CD4-positive, alpha-beta T cell treated with Interleukin-12 subunit alpha and Interleukin-12 subunit beta, for 1 hour (primary cell): Measurements from ENCODE around the gene CLCA2.

Experiments
- DNase-seq: peaks from one replicate; pipeline ENCODE4 v3.0.0-alpha.2; 2020

Gene CLCA2

DNA sequence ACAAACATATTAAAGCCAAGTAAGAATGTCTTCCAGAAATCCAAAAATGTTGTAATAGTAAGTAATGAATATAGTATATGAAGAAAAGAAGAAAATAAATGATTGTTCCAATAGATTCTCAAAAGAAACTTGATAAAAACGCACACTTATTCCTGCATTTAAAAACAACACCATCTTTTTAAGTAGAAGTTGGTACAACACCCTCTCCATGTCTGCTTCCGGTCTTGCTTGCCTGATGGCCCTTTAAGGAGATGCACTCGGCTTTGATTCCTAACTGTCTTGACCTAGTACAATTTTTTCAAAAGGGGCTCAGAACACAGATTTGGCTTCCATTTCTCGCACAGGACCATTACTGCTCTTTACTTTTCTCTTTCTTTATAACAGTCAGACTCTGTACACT is 53.7 kb downstream of the CLCA2 start:
- DNase-seq, result no peak

DNA sequence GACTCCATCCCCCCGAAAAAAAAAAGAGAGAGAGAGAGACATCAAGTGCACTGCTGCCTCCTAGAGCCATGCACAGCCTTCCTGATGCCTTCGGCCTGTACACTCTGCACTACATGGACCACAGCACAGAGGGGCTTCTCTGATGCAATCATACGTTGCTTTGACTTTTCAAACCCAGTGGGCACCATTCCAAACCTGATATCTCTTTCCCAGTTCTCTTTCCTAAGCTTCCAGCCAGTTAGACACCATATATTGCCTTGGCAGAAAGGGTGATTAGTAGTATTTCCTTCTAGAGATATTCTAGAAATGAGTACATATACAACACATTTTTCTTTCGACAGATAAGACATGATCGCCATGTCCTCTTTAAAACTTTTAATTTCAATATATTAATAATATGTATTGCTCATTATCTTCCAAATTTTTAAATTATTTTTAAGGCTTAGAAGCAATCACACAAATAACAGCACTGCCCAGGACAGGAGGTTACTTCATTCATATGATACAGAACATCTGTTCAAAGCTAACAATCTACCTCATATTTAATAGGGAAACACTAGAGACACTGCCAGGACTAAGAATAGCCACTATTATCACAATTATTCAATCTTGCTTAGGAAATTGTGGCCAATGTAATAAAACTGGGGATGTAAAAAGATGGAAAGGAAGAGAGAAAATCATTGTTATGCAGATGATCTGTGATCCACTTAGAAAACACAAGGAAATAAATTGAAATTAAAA is 54.6 kb downstream of the CLCA2 start:
- no peak for DNase-seq

DNA sequence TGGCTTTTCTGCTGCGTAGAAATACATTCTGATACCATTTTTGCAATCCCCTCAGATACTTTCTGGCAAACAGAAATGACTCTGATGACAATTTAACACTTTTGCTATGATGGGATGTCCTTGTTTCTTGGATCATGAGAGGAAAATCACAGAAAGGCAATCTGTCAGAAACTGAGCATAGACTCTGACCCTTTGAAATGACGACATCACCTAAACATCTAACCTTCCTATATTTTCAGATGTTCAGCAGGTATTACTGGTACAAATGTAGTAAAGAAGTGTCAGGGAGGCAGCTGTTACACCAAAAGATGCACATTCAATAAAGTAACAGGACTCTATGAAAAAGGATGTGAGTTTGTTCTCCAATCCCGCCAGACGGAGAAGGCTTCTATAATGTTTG is 58.0 kb downstream of the CLCA2 start:
- DNase-seq, result no peak

DNA sequence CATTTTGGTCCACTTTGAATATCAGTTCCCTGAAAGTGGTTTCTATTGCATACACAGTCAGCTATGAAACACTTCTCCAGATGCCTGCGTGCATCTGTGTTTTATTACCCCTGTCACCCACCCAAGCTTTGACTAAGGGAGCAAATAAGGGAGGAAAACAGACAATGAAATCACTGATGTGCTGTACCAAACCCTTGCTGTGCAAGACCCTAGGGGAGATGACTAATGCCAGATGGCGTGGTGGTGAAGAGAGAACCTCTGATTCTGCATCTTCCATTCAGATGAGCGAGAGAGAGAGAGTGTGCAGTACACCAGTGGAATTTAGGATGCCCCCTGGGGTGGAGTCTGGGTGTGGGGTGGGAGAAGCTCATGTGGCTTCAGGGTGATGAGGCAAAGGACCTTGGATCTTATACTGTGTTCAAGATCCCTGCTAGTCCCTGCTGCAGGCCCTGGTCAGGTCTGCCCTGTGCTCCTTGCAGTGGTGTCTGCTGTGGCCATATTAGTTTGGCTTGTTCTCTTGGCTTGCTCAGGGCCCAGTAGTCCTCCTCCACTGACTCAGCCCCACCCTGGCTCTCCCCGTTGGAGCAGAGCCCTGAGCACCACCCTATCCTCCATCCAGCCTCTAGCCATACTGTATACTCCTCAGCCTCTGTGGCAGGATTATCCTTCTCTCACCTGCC is 63.3 kb downstream of the CLCA2 start:
- DNase-seq, result no peak

DNA sequence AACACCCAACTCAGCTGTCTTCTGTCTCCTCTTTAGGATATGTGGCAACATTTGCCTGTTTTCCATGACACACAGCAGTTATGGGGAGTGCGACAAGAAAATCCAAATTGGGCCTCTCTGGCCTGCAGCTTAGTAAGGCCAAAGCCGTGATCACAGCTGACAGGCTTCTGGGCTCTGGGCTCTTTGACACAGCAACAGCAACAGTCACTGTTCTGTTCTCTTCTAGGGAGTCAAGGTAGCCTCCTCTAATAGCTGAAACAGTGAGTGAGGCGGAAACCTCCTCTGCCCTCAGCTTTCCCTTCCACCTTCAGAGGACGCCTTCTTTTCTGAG is 63.8 kb downstream of the CLCA2 start:
- DNase-seq, result no peak

DNA sequence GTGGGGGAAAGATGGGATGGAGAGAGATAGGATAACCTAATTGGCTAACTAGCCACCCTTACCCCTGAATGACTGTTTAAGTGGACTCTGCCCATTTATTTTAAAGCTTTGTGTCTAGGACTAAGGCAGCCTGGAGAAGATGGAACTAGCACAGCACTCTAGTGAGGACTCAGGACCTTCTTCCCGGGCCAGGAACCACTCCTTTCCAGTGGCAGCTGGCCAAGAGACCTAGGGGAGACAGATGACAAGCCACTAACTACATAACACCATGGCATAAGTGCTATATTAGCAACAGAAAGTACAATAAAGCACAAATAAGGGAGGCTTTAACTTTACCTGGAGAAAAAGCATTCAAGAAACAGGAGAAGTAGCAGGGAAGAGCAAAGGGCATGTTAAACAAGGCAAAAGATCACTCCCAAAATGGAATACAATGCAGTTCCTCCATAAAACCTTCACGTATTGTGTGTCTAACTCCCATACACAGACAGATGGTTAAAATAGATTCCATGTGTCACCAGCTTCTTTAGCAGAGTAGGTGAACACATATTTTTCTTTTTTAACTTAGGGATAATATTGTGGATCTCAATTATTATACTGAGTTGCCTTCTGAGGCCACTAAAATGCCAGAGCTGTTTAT is 65.4 kb downstream of the CLCA2 start:
- DNase-seq, result no peak

DNA sequence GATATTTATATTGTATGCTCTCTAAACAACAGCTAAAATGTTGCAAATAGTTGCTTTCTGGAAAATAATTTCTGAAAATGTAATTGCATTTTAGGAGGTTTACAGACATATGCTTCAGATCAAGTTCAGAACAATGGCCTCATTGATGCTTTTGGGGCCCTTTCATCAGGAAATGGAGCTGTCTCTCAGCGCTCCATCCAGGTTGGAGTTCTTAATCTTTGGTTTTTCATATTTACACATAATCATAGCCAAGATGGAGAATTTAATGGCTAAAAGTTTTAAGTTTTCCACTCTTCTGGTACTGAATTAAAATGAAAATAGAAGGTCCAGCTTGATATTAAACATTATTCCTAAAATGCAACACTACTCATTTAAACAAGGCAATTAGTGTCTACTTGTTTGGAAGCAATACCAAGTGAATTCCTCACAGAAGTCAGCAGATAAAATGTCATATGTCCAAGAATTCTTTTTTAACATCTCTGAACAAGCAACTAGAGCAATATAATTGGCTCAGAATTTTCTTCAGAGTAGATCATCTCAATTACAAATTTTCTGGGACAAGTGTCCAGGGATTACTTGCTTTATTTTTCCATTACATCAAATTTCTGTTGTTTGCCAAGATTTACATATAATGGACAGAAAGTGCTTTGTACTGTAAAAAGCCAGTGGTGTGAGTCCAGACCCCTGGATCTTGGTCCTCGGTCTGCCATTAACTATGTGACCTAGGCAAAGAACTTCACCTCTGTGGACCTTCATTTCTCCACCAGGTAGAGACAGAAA is 67.4 kb downstream of the CLCA2 start:
- DNase-seq, result no peak

DNA sequence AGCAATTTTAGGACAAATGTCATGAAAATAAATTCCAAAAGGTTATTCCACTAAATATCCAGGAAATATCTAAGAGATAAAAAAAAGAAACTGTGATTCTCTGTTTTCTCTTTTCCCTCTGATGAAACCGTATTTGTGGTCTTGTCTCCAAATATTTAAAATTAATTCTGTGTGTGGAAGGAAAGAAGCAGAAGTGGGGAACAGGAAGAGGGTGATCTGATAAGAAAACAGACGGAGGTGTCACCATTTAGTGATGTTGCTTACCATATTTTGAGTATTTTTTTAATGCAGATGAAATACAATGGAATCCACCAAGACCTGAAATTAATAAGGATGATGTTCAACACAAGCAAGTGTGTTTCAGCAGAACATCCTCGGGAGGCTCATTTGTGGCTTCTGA is 74.3 kb downstream of the CLCA2 start:
- no peak for DNase-seq

DNA sequence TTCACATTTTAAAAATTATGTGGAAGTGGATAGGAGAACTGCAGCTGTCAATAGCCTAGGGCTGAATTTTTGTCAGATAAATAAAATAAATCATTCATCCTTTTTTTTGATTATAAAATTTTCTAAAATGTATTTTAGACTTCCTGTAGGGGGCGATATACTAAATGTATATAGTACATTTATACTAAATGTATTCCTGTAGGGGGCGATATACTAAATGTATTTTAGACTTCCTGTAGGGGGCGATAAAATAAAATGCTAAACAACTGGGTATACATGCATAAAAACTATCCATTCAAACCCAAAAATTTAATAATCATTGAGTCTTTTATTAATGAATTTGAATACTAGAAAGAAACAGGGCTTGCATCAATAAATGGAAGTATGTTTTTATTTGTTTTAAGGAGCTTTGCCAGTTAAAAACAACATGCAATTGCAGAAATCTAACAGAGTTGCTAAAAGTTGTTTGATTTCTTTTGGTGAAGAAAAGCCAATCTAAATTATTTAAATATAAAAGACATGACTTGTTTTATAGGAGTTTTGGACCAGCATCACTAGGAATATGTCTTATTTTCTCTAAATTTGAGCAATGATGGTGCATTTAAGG is 76.1 kb downstream of the CLCA2 start:
- peak; percentile 68 for DNase-seq

DNA sequence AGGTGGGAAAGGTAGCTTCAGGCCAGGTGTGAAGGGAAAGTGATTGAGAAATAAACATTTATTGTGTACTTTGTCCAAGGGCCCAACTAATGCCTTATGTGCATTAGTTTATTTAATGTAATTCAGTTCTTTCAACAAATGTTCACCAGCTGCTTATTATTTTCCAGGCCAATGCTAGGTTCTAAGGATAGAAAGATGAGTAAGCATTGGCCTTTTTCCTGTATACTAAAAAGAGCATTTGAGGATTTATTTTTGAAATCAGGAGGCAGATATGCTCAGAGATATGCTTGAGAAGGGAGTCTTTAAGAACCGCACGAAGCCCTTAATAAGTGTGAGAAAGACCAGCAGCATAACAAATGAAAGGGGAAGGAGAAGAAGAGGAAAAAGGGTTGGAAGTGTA is 76.7 kb downstream of the CLCA2 start:
- DNase-seq, result no peak

DNA sequence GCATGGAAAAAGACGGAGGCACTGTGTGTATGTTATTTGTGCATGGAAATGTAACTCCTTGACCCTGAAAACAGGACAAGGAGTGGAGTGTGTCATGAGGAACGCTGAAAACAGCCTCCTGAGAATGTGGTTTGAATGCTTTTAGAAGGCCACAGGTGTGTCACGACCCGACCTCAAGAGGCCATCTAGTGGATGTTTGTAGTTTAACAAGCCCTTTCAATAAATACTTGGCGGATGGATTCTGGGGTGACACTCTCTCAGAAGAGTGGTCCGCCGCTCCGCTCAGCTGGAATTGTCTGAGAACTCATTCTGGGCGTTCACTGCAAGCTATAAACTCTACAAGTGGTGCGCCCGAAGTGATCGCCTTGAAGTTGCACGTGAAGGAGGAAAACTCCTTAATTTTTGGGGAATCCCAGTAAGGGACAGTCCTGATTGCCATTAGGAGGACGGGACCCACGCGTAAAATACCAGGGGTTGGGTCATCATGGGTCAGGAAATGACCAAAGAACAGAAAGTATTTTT is 78.2 kb downstream of the CLCA2 start:
- peak; percentile 71 for DNase-seq

DNA sequence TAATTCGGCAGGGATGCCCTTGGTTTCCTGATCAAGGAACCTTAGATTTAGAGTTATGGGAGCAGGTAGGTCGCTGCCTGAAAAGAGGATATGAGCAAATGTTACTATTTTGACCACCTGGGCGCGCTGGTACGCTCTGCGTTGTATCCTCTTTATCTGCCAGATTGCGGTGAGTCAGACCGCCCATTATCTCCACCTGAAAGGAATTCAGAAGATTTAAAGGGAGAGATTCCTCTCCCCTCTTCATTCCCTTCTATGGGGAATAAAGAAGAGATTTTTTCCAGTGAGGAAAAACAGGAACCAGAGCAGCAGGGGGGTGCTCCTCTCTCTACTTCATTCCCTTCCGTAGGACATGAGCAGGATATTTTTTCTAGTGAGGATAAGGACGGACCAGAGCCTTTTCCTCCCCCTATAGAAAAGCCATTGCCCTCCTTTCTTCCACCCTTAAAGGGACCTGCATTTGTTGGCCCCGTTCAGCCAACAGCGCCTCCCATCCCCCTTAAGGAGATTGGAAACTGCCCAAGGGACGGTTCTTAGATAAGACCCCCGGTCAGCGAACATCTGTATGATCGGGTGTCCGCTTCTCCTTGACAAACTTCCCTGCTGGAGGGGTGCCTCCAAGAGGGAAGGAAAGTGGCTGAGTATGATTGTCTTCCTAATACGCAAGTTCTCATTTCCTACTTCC is 78.9 kb downstream of the CLCA2 start:
- peak; percentile 19 for DNase-seq

DNA sequence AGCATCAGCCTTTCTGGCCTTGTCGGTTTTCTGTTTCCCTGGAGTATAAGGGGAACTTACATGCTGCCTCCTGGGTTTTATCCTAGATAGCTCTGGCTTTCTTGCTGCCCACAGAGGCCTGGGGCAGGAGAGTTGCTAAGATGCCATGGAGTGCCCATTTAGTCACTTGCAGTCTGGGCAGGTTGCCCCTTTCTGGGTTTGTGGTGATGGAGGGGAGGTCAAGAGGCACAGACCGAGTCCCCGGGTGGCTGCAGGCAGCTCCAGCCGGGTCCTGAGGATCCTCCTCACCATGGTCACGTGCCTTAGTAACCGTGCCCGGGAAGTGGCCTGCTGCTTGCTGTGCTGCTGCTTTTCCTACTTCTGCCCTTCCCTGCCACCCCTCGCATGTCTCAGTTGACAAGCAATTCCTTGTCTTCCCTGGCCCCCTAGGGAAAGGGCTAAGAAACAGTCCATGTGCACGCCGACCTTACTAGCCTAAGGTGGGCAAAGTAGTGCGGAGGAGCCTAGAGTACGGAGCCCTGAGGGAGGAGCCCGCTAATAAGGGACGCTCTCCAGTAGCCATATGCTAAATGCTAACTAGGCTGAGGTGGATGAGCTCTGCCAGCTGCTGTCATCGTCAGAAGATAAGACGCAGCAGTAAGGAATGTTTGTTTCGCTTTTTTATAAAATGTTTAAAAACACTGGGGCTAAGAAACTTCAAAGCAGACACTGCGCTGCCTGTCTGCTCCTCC is 79.6 kb downstream of the CLCA2 start:
- no peak for DNase-seq

DNA sequence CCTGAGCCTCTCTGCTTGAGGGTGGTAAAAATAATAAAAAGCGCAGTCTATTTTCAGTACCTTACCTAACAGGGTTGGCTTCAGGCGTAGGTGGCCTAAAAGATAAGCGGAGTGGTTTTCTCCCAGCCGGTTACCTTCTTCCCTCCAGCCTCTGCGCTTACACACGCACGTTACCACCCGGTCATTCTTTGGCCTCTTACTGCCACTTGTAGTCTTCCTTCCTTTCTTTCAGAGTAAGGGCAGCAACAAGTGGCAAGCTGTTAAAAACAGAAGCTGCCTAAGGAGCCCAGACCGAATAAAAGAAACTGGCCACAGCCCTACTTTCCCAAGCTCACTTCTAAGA is 80.1 kb downstream of the CLCA2 start:
- DNase-seq, result no peak

DNA sequence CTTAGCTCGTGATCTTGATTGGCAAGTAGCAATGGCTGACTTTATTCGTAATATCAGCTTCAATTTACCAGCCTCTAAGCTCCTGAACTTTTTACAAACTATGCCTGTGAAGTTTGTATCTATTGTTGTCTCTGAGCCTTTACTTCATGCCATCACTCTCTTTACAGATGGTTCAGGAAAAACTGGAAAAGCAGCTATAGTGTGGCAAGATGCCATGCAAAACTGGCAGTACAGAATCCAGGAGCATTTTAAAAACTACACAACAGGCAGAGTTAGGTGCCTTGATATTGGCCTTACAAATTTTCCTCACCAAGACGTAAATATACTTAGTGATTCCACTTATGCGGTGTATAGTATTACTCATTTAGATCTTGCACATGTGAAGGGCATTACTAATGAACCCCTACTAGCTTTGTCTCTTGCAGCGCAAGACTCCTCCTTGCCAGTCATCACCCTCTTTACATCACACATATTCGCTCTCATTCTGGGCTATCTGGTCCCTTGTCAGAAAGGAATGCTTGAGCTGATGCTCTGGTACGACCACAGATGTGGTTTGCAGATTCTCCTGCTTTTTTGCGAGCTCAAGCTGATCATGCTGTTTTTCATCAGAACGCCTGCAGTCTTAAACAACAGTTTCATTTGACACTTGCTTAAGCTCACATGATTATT is 81.1 kb downstream of the CLCA2 start:
- DNase-seq, result no peak

DNA sequence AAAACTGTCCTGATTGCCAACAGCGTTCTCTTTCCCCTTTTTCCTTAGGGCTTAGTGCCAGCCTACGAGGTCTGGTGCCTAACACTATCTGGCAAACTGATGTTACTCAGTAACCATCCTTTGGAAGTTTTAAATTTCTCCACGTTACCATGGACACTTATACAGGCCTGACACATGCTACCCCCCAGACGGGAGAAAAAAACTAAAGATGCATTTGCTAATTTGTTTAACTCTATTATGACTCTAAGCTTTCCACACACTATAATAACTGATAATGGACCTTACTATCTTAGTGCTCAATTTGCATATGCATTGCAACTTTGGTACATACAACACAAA is 81.6 kb downstream of the CLCA2 start:
- DNase-seq, result no peak
